HuH-7.5 (cell line): ENCODE data around the gene ADGRG3.
"Not testable (repeated sequence)": the region's sequence is repeated elsewhere in the genome, so short reads cannot be mapped to it uniquely, and the experiment has no call there.

ENCODE experiments used
- DNase-seq: peaks from one replicate; pipeline ENCODE4 v3.0.0; 2011; ENCODE audit warnings: low spot score

Gene ADGRG3

DNA sequence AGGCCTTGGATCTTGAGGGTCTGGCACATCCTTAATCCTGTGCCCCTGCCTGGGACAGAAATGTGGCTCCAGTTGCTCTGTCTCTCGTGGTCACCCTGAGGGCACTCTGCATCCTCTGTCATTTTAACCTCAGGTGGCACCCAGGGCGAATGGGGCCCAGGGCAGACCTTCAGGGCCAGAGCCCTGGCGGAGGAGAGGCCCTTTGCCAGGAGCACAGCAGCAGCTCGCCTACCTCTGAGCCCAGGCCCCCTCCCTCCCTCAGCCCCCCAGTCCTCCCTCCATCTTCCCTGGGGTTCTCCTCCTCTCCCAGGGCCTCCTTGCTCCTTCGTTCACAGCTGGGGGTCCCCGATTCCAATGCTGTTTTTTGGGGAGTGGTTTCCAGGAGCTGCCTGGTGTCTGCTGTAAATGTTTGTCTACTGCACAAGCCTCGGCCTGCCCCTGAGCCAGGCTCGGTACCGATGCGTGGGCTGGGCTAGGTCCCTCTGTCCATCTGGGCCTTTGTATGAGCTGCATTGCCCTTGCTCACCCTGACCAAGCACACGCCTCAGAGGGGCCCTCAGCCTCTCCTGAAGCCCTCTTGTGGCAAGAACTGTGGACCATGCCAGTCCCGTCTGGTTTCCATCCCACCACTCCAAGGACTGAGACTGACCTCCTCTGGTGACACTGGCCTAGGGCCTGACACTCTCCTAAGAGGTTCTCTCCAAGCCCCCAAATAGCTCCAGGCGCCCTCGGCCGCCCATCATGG lies 4.0 kb upstream of the ADGRG3 start:
- no peak for DNase-seq

DNA sequence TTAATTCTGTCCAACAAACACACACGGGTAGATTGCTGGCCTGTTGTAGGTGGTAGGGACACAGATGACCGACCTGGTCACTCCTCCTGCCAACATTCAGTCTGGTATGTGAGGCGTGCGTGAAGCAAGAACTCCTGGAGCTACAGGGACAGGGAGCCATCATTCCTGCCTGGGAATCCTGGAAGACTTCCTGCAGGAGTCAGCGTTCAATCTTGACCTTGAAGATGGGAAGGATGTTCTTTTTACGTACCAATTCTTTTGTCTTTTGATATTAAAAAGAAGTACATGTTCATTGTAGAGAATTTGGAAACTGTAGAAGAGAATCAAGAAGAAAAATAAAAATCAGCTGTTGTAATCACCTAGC lies 3.5 kb upstream of the ADGRG3 start:
- no peak for DNase-seq

DNA sequence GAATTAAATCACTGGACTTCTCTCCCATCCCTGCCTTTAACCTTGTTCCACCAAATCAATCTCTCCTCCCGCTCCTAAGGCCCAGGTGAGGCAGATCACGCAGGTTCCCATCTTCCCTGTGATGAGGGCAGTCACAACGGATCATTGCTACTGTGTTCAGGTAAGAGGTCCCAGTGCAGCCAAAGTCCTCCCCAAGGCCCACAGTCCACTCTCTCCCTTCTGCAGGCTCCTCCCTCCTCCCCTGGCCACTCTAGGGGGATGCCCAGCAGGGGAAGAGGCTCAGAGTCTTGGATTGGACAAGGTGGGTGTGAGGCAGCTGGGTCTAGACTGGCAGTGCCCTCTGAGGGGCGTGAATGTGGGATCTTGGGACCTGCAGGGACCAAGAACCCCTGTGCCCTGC lies 2.6 kb upstream of the ADGRG3 start:
- no peak for DNase-seq

DNA sequence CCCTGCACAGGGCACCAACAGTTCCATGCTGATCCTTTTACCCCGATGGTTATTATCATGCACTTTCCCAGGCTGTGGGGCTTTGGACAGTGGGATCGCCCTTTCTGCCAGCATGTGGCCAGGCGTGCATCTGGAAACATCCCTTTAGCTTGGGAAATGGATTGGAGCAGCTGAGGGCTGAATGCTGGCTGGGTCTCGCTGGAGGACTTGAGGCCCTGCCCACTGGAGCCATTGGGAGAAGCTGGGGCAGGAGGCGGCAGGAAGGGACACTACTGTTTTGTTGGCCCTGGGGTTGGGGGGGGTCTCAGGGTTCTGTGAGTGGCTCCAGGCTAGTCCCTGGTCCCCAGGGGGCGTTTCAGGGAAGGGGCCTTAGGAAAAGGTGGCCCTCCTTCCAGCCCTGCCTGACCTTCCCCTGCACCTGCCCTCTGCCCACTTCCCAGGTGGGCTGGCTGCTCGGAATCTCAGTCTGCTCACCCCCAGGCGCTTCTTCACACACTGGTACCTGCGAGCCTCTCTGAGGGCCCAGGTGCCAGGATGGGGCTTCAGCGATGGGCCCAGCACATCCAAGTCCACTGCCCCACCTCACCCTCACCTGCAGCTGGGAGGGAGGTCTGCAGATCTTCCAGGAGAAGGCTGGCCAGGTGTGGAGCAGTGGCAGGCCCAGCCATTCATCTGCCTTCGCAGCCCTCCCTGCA lies 1.6 kb upstream of the ADGRG3 start:
- DNase-seq = no peak

DNA sequence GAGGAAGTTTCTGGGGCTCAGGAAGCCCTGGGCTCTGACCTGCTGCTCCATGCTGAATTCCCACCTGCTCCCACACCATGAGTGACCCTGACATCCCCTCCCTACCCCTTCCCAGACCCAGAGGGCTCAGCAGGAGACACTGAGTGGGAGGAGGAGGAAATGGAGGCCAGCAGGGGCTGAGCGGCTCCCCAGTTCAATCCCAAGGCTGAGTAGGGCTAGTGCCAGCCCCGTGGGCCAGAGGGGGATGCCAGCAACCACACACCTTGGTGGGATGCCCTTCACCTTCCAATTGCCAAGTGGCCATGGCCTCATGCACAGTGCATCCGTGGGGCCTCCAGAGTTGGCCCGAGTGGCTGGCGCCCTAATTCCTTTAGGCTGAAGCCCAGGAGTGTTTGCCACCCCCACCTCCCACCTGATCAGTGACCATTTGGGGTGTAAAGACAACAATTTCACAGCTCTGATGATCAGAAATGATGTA lies 1.0 kb upstream of the ADGRG3 start:
- no peak for DNase-seq

DNA sequence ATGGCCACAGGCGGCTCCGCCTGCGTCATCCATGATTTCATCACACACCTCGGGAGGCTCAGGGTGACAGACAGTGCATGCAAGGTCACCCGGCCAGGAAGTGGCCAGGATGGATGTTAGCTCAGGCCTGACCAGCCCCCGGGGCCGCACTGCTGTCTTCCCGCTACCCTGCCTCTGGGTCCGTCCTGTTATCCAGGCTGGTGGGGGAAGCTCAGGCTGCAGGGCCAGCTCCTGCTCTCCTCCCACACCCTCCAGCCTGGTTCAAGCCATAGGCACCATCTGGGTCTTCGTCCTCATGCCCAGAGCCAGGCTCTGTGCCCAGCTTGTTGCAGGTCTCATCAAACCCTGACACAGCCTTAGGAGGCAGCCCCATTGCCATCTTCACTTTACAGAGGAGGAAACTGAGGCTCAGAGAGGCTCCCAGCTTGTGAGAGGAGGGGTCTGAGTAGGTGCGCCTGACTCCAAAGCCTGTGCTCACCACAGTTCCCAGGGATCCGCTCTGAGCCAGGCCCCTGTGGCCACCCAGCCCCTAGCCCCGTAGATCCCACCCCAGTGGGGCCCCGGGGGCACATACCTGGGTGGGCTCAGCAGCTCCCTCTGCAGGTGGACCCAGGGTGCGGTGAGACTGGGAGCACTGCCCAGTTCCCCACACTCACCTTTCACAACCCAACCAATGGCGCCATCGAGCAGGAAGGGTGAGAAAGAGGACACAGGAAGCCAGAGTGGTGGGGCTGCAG lies 412 bp upstream of the ADGRG3 start:
- peak; percentile 84 for DNase-seq

DNA sequence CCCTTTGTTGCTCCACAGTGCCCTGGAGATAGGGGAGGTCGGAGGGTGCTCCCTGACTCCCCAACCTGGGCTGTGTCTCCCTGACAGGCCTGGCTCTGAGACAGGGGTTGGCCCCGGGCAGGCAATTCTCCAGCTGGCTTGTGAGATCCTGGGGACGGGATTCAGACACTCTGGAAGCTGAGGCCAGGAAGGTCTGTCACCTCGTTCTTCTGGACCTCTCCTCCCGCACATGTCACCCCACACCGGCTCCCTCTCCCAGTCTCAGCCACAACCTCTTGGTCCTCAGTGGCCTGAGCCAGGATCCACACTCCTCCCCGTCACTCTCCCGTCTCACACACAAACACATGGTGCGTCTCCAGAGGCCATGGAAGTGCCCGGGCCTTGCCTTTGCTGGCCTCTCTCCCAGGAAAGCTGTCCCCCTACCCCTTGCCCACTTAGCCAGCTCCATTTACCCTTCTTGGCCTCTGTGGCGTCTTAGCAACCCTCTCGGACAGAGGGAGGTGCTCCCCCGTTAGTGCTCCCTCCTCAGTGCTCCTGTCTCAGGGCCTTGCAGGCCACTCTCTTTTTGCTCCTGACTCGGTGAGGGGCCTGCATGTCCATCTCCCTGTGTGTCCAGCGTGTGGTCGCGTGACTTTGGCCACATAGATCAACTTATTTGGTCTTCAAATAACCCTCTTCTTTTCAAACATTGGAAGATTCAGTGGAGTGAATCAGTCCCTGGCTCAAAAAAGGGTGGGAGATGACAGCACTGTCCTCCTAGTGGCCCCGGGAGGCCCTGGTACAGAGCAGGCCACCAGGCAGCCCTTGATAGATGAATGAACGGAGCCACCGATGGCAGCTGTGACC lies 747 bp downstream of the ADGRG3 start:
- no peak for DNase-seq

DNA sequence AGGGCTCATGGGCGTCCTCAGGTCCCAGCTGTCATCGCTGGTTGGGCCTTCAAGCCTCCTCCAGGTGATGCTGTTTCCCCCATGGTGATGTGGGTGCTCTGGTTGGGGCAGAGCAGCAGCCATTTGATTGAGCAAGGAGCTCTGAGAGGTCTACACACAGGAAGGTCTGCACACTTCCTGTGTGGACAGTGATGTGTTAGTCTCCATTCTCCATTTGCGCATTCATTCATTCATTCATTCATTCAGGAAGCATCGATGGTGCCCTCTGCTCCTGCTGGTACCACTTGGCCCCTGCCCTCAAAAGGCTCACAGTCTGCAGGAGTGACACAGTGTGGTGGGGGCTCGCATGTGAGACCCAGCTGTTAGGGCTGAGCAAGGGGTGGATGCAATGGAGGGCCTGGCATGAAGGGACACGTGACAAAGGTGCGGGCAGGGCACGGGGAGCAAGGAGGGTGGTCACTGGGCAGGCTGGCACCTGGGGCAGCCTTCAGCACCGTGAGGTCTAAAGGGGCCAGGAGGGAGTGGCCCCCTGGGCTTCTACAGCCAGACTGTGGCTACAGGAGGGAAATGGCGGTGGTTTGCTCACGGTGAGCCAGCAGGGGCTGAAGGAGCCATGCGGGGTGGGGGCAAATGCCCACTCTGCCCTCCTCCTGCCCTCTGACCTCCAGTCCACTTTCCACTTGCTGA lies 1.5 kb downstream of the ADGRG3 start:
- DNase-seq = no peak

DNA sequence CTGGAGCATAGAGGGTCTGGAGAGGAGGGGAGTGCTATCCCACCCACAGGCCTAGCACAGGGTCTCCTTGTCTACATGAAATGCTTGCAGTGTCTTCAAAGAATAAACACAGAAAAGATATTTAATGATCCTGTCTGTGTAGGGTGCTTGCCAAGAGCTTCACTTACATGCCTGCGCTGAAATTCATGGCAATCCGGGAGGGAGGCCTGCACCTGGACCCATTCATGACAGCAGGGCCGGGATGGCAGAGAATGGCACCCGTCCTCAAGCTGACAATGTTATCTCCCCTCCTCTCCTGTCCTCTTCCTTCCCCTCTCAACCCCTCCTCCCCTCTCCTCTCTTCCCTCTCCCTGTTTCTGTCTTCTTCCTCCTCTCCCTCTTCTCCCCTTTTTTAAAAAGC lies 2.1 kb downstream of the ADGRG3 start:
- DNase-seq = no peak

DNA sequence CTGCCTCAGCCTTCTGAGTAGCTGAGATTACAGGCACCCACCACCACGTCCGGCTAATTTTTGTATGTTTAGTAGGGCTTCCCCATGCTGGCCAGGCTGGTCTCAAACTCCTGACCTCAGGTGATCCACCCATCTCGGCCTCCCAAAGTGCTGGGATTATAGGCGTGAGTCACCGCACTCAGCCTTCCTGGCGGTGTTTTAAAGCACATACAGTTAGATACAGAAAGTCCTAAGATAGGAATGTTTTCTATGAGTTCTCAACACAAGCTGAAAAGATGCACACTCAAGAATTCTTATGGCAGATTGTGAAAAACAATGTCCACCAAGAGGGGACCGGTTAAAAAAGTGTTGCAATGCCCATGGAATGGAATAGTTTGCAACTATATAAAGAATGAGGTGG lies 3.3 kb downstream of the ADGRG3 start:
- DNase-seq = not testable (repeated sequence)

DNA sequence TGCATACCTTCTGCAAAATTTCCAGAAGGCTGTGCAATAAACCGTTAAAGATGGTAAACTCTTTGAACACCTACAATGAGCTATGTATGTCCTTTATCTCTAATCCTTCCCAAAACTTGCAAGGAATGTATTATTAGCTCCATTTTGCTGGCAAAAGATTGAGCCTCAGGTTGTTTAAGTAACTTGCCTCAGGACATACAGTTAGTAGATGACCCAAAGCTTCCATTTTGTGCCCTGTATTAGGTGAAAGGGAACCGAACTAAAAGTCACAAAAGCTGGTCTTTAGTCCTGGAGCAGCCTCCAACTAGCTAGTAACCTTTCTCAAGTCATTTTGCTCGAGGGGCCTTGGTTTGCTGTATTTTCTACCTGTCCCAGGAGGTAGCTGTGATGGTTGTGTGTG lies 4.3 kb downstream of the ADGRG3 start:
- DNase-seq = no peak

DNA sequence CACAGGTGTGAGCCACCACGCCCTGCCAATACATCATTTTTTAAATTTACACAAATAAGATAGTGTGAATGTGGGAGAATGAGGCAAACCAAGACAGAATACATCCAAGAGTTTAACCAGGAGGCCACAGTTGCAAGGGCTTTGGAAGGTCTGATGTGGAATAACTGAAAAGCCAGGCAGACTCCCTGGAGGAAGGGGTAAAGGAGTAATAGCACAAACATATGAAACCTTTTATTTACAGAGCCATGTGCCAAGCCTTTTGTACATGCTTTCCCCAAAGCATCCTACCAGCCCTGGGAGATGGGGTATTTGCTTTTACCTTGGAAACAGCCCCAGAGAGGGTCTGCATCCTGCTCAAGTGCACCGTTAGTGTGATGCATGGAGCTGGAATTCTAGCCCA lies 4.7 kb downstream of the ADGRG3 start:
- DNase-seq = no peak

DNA sequence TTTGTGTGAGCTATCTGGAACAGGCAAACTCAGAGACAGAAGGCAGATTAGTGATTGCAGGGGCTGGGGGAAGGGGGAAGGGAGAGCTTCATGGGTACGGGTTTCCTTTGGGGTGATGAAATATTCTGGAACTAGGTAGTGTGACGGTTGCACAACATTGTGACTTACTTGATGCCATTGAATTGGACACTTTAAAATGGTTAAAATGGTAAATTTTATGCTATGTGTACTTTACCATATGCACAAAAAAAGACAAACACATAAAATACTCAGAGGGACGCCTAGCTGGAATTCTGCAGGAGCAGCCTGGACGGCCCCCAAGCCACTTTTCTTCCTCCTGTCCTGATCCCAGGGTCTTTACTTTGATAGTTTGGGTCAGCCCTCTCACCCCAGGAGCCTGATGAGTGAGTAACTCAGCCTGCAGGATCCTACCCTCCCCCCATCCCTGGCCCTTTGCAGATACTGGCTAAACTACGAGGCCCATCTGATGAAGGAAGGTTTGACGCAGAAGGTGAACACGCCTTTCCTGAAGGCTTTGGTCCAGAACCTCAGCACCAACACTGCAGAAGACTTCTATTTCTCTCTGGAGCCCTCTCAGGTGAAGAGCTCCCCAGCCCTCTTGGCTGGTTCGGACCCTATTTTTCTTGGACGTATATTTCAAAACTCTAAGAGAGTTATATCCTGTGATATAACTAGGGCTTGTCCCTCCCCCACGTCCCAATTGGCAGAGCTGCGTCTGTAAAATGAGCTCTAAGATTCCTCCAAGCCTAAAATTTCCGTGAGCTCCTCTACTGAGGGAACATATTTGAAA lies 7.8 kb downstream of the ADGRG3 start:
- no peak for DNase-seq

DNA sequence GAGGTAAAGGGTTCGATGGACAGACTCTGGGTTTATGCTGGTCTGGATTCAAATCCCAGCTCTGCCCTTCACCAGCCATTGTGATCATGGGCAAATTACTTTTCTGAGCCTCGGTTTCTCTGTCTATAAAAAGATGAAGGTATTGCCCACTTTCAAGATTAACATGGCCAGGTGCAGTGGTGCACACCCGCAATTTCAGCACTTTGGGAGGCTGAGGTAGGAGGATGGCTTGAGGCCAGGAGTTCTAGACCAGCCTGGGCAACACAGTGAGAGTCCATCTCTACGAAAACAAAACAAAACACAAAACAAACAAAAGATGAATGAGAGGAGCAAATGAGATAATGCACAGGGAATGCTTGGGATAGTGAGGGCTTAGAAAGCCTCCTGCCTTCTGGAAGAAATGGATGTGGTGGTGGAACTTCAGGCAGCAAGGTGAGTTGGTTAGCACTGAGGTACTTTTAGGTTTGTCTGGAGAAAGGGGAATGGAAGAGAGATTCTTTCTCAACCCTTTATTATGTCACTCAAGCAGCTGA lies 8.5 kb downstream of the ADGRG3 start:
- DNase-seq = no peak

DNA sequence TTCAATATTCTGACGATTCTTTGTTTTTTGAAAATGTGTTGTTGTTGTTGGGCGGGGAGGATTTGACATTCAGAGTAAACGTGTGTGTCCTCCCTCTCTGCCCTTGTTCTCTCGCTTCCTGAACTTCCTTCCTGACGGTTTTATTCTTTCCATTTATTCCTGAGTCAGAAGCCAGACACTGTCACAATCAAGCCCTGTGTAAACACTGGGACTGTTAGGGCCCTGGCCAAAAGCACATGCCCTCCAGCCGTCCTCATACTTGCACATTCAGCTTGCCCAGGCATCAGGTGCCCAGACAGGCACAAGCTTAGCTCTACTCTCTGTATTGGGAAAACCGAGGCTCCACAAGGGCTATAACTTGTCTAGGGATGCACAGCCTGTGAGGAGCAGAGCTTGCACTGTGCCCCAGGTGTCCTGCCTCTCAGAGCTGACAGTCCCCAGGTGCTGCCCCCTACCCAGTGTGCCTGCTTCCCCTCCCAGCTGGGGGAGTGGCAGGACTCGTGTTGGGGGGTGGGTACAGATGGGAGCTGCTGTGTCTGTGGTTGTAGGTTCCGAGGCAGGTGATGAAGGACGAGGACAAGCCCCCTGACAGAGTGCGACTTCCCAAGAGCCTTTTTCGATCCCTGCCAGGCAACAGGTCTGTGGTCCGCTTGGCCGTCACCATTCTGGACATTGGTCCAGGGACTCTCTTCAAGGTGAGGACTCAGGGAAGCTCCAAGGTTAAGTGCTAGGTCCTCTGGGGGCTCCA lies 9.7 kb downstream of the ADGRG3 start:
- no peak for DNase-seq

DNA sequence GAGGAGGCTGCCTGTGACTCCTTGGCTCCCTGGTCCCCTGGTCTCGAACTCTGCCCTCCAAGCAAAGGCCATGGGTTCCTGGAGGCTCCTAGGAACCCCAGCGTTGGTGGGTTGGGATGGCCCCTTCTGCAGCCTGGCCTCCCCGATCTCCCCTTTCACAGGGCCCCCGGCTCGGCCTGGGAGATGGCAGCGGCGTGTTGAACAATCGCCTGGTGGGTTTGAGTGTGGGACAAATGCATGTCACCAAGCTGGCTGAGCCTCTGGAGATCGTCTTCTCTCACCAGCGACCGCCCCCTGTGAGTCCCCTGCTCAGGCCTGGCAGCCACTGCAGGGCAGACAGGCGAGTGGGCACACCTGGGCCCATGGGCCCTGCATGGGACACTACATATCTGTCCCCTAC lies 10.9 kb downstream of the ADGRG3 start:
- no peak for DNase-seq

DNA sequence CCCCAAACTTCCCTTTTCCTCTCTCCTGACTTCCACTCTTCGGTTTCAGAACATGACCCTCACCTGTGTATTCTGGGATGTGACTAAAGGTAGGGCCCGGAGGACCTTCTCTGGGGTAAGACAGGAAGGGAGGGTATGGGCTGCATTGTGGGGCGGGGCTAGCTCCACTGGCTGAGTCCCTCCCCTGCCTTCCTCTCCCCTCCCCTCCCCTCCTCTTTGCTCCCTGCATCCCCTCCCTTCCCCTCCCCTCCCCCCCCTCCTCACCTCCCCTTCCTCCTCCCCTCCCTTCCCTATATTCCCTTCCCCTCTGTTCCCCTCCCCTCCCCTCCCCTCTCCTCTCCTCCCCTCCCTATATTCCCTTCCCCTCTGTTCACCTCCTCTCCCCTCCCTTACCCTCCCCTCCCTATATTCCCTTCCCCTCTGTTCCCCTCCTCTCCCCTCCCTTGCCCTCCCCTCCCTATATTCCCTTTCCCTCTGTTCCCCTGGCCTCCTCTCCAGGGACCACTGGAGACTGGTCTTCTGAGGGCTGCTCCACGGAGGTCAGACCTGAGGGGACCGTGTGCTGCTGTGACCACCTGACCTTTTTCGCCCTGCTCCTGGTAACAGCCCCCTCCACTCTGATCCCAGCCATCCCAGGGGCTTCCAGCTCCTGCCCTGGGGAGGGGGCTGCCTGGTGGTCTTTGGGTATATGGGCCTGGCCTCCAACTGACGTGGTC lies 11.8 kb downstream of the ADGRG3 start:
- DNase-seq = no peak

DNA sequence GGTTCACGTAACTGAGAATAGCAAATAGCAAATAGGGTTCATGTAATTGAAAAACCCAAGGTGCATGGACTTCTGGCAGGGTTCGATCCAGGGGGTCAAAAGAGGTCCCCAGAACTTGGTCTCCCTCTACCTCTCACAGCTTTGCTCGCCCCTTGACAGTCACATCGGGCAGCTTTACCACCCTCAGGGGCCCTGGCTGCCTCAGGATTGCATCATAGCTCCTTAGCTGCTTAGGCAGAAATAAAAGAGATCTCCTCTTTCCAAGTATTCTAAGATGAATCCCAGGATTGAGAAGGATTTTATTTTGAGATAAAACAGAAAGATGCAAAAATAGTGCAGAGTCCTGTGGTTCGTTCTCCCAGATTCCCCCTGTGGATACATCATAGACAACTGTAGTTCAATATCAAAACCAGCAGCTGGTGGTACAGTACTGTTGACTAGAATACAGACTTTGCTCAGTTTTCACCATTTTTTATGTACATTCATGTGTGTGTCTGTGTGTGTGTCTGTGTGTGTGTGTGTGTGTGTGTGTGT lies 12.8 kb downstream of the ADGRG3 start:
- DNase-seq = no peak
